ENCODE measurements around the gene RPAP2. TPM values are rescaled to one million over a fixed set of nuclear protein-coding genes. Genes with fewer than 3 reads are reported as not detected.
"Not testable (repeated sequence)": the region's sequence is repeated elsewhere in the genome, so short reads cannot be mapped to it uniquely, and the experiment has no call there.

The RPAP2 gene
- total and polyA plus RNA-seq, 8 donors = 3.0 to 18.2 (median 15.3) TPM

- no peak for ATAC-seq
- no peak for TF ChIP-seq CTCF (IDR thresholded peaks at IDR 0.05)
- FAIRE-seq = no peak
- intact Hi-C loops (cut with DNase I) = no loop called here
- H3K27me3 ChIP-seq = no peaks in the 10 kb centered on the region
- H3K4me1 ChIP-seq = no peaks in the 10 kb centered on the region
- H3K36me3 ChIP-seq = peaks cover 0 to 13% (median 8%) of the 10 kb centered on the region in 3 donors
- no peak for DNase-seq
- no peaks in the 10 kb centered on the region for H3K9me3 ChIP-seq
- H3K4me3 ChIP-seq = no peak overlapping the region
- no peak overlapping the region for H3K27ac ChIP-seq
- 89 to 91% methylated on average over 1 of the region's 1 CpG for WGBS, 2 donors
These were observed 48.2 kb downstream of the RPAP2 start for GRCh38 chr1:92346866-92347640.

- Histone ChIP-seq H3K4me3 (no peak overlapping the region), H3K9me3 (no peaks in the 10 kb centered on the region), H3K27me3 (no peaks in the 10 kb centered on the region), H3K4me1 (no peaks in the 10 kb centered on the region), H3K36me3 (peaks cover 0 to 16% (median 8%) of the 10 kb centered on the region in 3 donors), H3K27ac (no peak overlapping the region)
- FAIRE-seq (no peak), DNase-seq (no peak), ATAC-seq (no peak)
- intact Hi-C loops (cut with DNase I) = no loop called here
- TF ChIP-seq CTCF (IDR thresholded peaks at IDR 0.05) = no peak
- 93 to 98% methylated on average over 1 of the region's 1 CpG for WGBS, 2 donors
These were observed 54.0 kb downstream of the RPAP2 start for GRCh38 chr1:92352856-92353255.

GRCh38 chr1:92354259-92354658 lies 55.4 kb downstream of the RPAP2 start:
- ATAC-seq (no peak), DNase-seq (no peak), FAIRE-seq (no peak)
- no peaks in the 10 kb centered on the region for H3K27me3 ChIP-seq
- no peak overlapping the region for H3K4me3 ChIP-seq
- intact Hi-C loops (cut with DNase I) = no loop called here
- no peak overlapping the region for H3K27ac ChIP-seq
- no peaks in the 10 kb centered on the region for H3K9me3 ChIP-seq
- peaks cover 0 to 21% (median 8%) of the 10 kb centered on the region in 3 donors for H3K36me3 ChIP-seq
- no peaks in the 10 kb centered on the region for H3K4me1 ChIP-seq
- TF ChIP-seq CTCF (IDR thresholded peaks at IDR 0.05) = no peak

- intact Hi-C loops (cut with DNase I) = no loop called here
- FAIRE-seq = no peak
- Histone ChIP-seq H3K27ac (no peak overlapping the region), H3K27me3 (no peaks in the 10 kb centered on the region), H3K4me3 (no peak overlapping the region), H3K4me1 (no peaks in the 10 kb centered on the region), H3K9me3 (no peaks in the 10 kb centered on the region), H3K36me3 (peaks cover 0 to 21% (median 0%) of the 10 kb centered on the region in 3 donors)
- no peak for ATAC-seq
- no peak for DNase-seq
- TF ChIP-seq CTCF (IDR thresholded peaks at IDR 0.05) = no peak
These were observed 58.1 kb downstream of the RPAP2 start for GRCh38 chr1:92356956-92357355.

GRCh38 chr1:92359382-92359781 lies 60.5 kb downstream of the RPAP2 start:
- FAIRE-seq; H3K4me1 ChIP-seq; H3K27me3 ChIP-seq; H3K4me3 ChIP-seq; DNase-seq; intact Hi-C loops (cut with DNase I); ATAC-seq; H3K9me3 ChIP-seq; H3K27ac ChIP-seq: not testable (repeated sequence)
- WGBS, 2 donors = 95 to 96% methylated on average over 10 of the region's 10 CpGs
- H3K36me3 ChIP-seq = peaks cover 0 to 14% (median 0%) of the 10 kb centered on the region in 3 donors
